ENCODE measurements around the gene AMOTL1.
"Not testable (repeated sequence)": the region's sequence is repeated elsewhere in the genome, so short reads cannot be mapped to it uniquely, and the experiment has no call there.

The AMOTL1 gene

GRCh38 chr11:94806014-94806413 lies 37.9 kb downstream of the AMOTL1 start:
- H3K27me3 ChIP-seq (replicated peaks; ENCODE audit: control insufficient read depth, insufficient read depth, low read length), result no peaks in the 10 kb centered on the region
- DNase-seq (ENCODE audit: extremely low read depth, insufficient read length), result no peak
- TF ChIP-seq CTCF (IDR thresholded peaks at IDR 0.05; ENCODE audit: insufficient read depth, low read length, poor library complexity, severe bottlenecking), result no peak
- no peak overlapping the region for H3K4me3 ChIP-seq (replicated peaks; ENCODE audit: low read depth, low read length)
- H3K36me3 ChIP-seq (ENCODE audit: control insufficient read depth, insufficient read depth, low read length), result no peaks in the 10 kb centered on the region

GRCh38 chr11:94806419-94806818 lies 38.3 kb downstream of the AMOTL1 start:
- no peak for TF ChIP-seq CTCF (IDR thresholded peaks at IDR 0.05; ENCODE audit: insufficient read depth, low read length, poor library complexity, severe bottlenecking)

GRCh38 chr11:94809251-94809650 lies 41.1 kb downstream of the AMOTL1 start:
- no peak for TF ChIP-seq CTCF (IDR thresholded peaks at IDR 0.05; ENCODE audit: insufficient read depth, low read length, poor library complexity, severe bottlenecking)
- no peak overlapping the region for H3K4me3 ChIP-seq (replicated peaks; ENCODE audit: low read depth, low read length)
- no peaks in the 10 kb centered on the region for H3K27me3 ChIP-seq (replicated peaks; ENCODE audit: control insufficient read depth, insufficient read depth, low read length)
- DNase-seq (ENCODE audit: extremely low read depth, insufficient read length), result no peak
- no peaks in the 10 kb centered on the region for H3K36me3 ChIP-seq (ENCODE audit: control insufficient read depth, insufficient read depth, low read length)

More at GRCh38 chr11:94806419-94806818, 38.3 kb downstream of the AMOTL1 start:
- no peak for DNase-seq (ENCODE audit: extremely low read depth, insufficient read length)
- H3K27me3 ChIP-seq (replicated peaks; ENCODE audit: control insufficient read depth, insufficient read depth, low read length), result no peaks in the 10 kb centered on the region
- no peak overlapping the region for H3K4me3 ChIP-seq (replicated peaks; ENCODE audit: low read depth, low read length)
- no peaks in the 10 kb centered on the region for H3K36me3 ChIP-seq (ENCODE audit: control insufficient read depth, insufficient read depth, low read length)

GRCh38 chr11:94812724-94813720 lies 44.9 kb downstream of the AMOTL1 start:
- not testable (repeated sequence) for H3K27me3 ChIP-seq (replicated peaks; ENCODE audit: control insufficient read depth, insufficient read depth, low read length); H3K4me3 ChIP-seq (replicated peaks; ENCODE audit: low read depth, low read length); DNase-seq (ENCODE audit: extremely low read depth, insufficient read length); H3K36me3 ChIP-seq (ENCODE audit: control insufficient read depth, insufficient read depth, low read length)

- Histone ChIP-seq H3K36me3 (ENCODE audit: control insufficient read depth, insufficient read depth, low read length) (no peaks in the 10 kb centered on the region), H3K27me3 (replicated peaks; ENCODE audit: control insufficient read depth, insufficient read depth, low read length) (no peaks in the 10 kb centered on the region; the same call in 1 of the 2 replicates)
- no peak for TF ChIP-seq CTCF (IDR thresholded peaks at IDR 0.05; ENCODE audit: insufficient read depth, low read length, poor library complexity, severe bottlenecking)
These were observed 46.3 kb downstream of the AMOTL1 start for GRCh38 chr11:94814272-94814976.

More at GRCh38 chr11:94814272-94814976, 46.3 kb downstream of the AMOTL1 start:
- DNase-seq (ENCODE audit: extremely low read depth, insufficient read length), result no peak
- no peak overlapping the region for H3K4me3 ChIP-seq (replicated peaks; ENCODE audit: low read depth, low read length)

Measured in GM06990 (cell line).